ENCODE data around the gene SHISA9.

DNA sequence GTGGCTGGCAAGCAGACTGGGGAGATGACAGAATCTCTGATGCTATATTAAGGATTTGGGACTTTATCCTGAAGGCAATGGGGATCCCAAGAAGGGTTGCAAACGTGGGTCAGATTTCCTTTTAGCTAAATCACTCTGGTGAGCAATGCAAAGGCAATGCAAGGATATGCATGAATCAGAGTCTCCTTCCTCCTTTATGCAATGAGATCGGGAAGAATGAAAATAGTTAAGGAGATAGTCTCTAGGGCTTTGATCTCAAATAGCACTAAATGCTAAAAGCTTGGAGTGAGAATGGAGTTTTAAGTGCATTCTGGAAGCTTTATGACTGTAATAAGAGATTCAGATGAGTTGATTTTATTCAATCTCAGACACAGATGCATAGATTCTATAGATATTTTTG is 27.2 kb upstream of the SHISA9 start:
- TF ChIP-seq ZNF274 (IDR thresholded peaks at IDR 0.05; ENCODE audit: low read depth, low read length) (no peak), SUZ12 (IDR thresholded peaks at IDR 0.05; ENCODE audit: extremely low read depth, insufficient read depth, insufficient read length) (no peak)
